ENCODE measurements around the gene MLX. TPM values are rescaled to one million over a fixed set of nuclear protein-coding genes. Genes with fewer than 3 reads are reported as not detected.
A peak's percentile ranks its signal among the peaks of the same experiment; 100 is the strongest.
"Not testable (repeated sequence)": the region's sequence is repeated elsewhere in the genome, so short reads cannot be mapped to it uniquely, and the experiment has no call there.

MLX gene
- total RNA-seq, 1 experiment from 2014 or later, result 25.8 TPM

- ChIA-PET POLR2A (ENCODE audit: unreplicated experiment) (no interaction called here), CTCF (interaction anchor here (1.0 kb wide), 1 partner anchor 71 kb away, joined by 3 read pairs; no protein-coding TSS in a partner anchor)
- Histone ChIP-seq H3K9ac (ENCODE audit: low read length) (peak overlapping the region; percentile 52; the same call in 1 of the 2 replicates), H3K9me2 (replicated peaks; ENCODE audit: low read length) (no peaks in the 10 kb centered on the region), H3K4me3 (ENCODE audit: low read length) (peak overlapping the region; percentile 68), H3K27ac (ENCODE audit: low read length) (no peak overlapping the region), H3K4me2 (ENCODE audit: low read length) (peak overlapping the region; percentile 85), H3K36me3 (ENCODE audit: low read depth, low read length) (no peaks in the 10 kb centered on the region), H3F3A (ENCODE audit: low read length, unreplicated experiment) (no peaks in the 10 kb centered on the region), H3K79me2 (ENCODE audit: low read length) (no peaks in the 10 kb centered on the region), H3K27me3 (ENCODE audit: low read length) (no peaks in the 10 kb centered on the region), H3K4me1 (ENCODE audit: insufficient read depth, low read length) (peaks cover 23% of the 10 kb centered on the region), H4K20me1 (ENCODE audit: low read length) (no peaks in the 10 kb centered on the region), H3K9me3 (ENCODE audit: low read length) (no peaks in the 10 kb centered on the region), H2AFZ (ENCODE audit: low read length) (no peak overlapping the region)
- intact Hi-C loops (cut with micrococcal nuclease), result no loop called here
- no TSS peak for BruUV-seq (replicated peaks)
- TF ChIP-seq EZH2 (IDR thresholded peaks at IDR 0.05; ENCODE audit: low read length, unreplicated experiment) (no peak), EZH2phosphoT487 (IDR thresholded peaks at IDR 0.05; ENCODE audit: borderline replicate concordance, low read length) (no peak), CTCF (conservative IDR thresholded peaks at IDR 0.05; ENCODE audit: low read depth, low read length) (no peak)
- DNase-seq, result no peak
- ATAC-seq, result no peak
Measured at GRCh38 chr17:42537156-42537805, 29.6 kb upstream of the MLX start.

DNA sequence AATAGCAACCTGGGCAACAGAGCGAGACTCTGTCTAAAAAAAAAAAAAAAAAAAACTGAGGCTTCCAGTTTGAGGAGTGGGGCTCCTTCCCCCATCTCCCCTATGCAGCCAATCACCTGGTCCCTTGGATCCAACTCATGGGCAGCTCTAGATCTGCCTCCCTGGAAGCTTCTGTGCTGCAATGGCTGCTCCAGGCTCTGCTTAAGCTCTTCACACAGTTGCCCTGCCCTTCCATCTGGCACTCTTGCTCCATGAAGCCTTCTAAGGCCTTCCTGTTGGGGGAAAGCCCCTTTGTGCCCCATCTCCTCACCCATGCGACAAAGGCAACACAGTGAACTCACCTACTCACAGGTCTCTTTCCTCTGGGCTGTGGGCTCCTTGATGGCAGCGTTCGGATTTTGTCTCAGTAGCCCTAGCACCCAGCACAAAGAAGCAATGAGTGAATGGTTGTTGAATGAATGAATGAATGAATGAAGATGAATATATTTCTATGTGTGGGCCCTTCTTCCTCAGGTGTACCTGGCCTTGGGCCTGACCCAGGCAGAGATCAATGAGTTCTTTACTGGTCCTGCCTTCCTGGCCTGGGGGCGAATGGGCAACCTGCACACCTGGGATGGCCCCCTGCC lies 29.0 kb upstream of the MLX start:
- no peaks in the 10 kb centered on the region for H3K27me3 ChIP-seq (ENCODE audit: low read length)
- H3K9me2 ChIP-seq (replicated peaks; ENCODE audit: low read length), result no peaks in the 10 kb centered on the region
- CTCF ChIA-PET, result no interaction called here
- no peaks in the 10 kb centered on the region for H3F3A ChIP-seq (ENCODE audit: low read length, unreplicated experiment)
- H3K36me3 ChIP-seq (ENCODE audit: low read depth, low read length), result no peaks in the 10 kb centered on the region
- H3K27ac ChIP-seq (ENCODE audit: low read length), result no peak overlapping the region
- no peak for TF ChIP-seq EZH2 (IDR thresholded peaks at IDR 0.05; ENCODE audit: low read length, unreplicated experiment)
- no peak for TF ChIP-seq EZH2phosphoT487 (IDR thresholded peaks at IDR 0.05; ENCODE audit: borderline replicate concordance, low read length)
- TF ChIP-seq CTCF (conservative IDR thresholded peaks at IDR 0.05; ENCODE audit: low read depth, low read length), result no peak
- peaks cover 23% of the 10 kb centered on the region for H3K4me1 ChIP-seq (ENCODE audit: insufficient read depth, low read length)
- no peak overlapping the region for H3K4me2 ChIP-seq (ENCODE audit: low read length)
- H2AFZ ChIP-seq (ENCODE audit: low read length), result no peak overlapping the region
- H4K20me1 ChIP-seq (ENCODE audit: low read length), result no peaks in the 10 kb centered on the region
- no TSS peak for BruUV-seq (replicated peaks)
- intact Hi-C loops (cut with micrococcal nuclease), result no loop called here
- ATAC-seq (no peak), DNase-seq (no peak)
- POLR2A ChIA-PET (ENCODE audit: unreplicated experiment), result no interaction called here
- H3K9ac ChIP-seq (ENCODE audit: low read length), result no peak overlapping the region
- no peaks in the 10 kb centered on the region for H3K79me2 ChIP-seq (ENCODE audit: low read length)
- no peaks in the 10 kb centered on the region for H3K9me3 ChIP-seq (ENCODE audit: low read length)
- H3K4me3 ChIP-seq (ENCODE audit: low read length), result no peak overlapping the region

DNA sequence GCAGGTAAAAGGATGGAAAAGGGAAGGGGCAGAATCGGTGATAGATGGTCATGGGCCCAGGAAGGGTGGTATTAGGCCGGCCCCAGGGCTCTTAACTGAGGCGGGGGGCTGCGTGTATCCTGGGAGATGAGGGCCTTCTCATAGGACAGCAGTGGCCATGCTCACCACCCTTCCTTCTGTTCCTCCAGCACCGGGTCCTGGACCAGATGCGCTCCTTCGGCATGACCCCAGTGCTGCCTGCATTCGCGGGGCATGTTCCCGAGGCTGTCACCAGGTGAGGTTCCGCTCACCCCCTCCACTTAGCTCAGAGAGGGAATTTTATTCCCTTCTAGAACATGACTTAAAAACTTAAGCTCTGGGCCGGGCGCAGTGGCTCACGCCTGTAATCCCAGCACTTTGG lies 28.4 kb upstream of the MLX start:
- H3K9me2 ChIP-seq (replicated peaks; ENCODE audit: low read length), result no peaks in the 10 kb centered on the region
- no peak for ATAC-seq
- no peak overlapping the region for H2AFZ ChIP-seq (ENCODE audit: low read length)
- no peaks in the 10 kb centered on the region for H4K20me1 ChIP-seq (ENCODE audit: low read length)
- intact Hi-C loops (cut with micrococcal nuclease), result no loop called here
- DNase-seq, result no peak
- ChIA-PET CTCF (no interaction called here), POLR2A (ENCODE audit: unreplicated experiment) (no interaction called here)
- H3K27me3 ChIP-seq (ENCODE audit: low read length), result no peaks in the 10 kb centered on the region
- H3K4me2 ChIP-seq (ENCODE audit: low read length), result no peak overlapping the region
- H3K79me2 ChIP-seq (ENCODE audit: low read length), result no peaks in the 10 kb centered on the region
- no peak for TF ChIP-seq EZH2 (IDR thresholded peaks at IDR 0.05; ENCODE audit: low read length, unreplicated experiment)
- TF ChIP-seq CTCF (conservative IDR thresholded peaks at IDR 0.05; ENCODE audit: low read depth, low read length), result no peak
- no peak for TF ChIP-seq EZH2phosphoT487 (IDR thresholded peaks at IDR 0.05; ENCODE audit: borderline replicate concordance, low read length)
- H3K9ac ChIP-seq (ENCODE audit: low read length), result no peak overlapping the region
- H3K4me1 ChIP-seq (ENCODE audit: insufficient read depth, low read length), result peaks cover 23% of the 10 kb centered on the region
- H3K27ac ChIP-seq (ENCODE audit: low read length), result no peak overlapping the region
- no peak overlapping the region for H3K4me3 ChIP-seq (ENCODE audit: low read length)
- H3K36me3 ChIP-seq (ENCODE audit: low read depth, low read length), result no peaks in the 10 kb centered on the region
- H3K9me3 ChIP-seq (ENCODE audit: low read length), result no peaks in the 10 kb centered on the region
- H3F3A ChIP-seq (ENCODE audit: low read length, unreplicated experiment), result no peaks in the 10 kb centered on the region
- no TSS peak for BruUV-seq (replicated peaks)

- H3F3A ChIP-seq (ENCODE audit: low read length, unreplicated experiment); H3K4me3 ChIP-seq (ENCODE audit: low read length); H3K9me2 ChIP-seq (replicated peaks; ENCODE audit: low read length); BruUV-seq (replicated peaks); H3K9ac ChIP-seq (ENCODE audit: low read length); DNase-seq; CTCF ChIA-PET; POLR2A ChIA-PET (ENCODE audit: unreplicated experiment); H4K20me1 ChIP-seq (ENCODE audit: low read length); H3K79me2 ChIP-seq (ENCODE audit: low read length); H3K27ac ChIP-seq (ENCODE audit: low read length); H3K4me2 ChIP-seq (ENCODE audit: low read length); H2AFZ ChIP-seq (ENCODE audit: low read length); H3K36me3 ChIP-seq (ENCODE audit: low read depth, low read length); H3K27me3 ChIP-seq (ENCODE audit: low read length); intact Hi-C loops (cut with micrococcal nuclease); ATAC-seq; H3K9me3 ChIP-seq (ENCODE audit: low read length): not testable (repeated sequence)
- peaks cover 20% of the 10 kb centered on the region for H3K4me1 ChIP-seq (ENCODE audit: insufficient read depth, low read length)
Measured at GRCh38 chr17:42540558-42540957, 26.3 kb upstream of the MLX start.

Measured in PC-3 (cell line).